ENCODE measurements around the gene ZNF217.

DNA sequence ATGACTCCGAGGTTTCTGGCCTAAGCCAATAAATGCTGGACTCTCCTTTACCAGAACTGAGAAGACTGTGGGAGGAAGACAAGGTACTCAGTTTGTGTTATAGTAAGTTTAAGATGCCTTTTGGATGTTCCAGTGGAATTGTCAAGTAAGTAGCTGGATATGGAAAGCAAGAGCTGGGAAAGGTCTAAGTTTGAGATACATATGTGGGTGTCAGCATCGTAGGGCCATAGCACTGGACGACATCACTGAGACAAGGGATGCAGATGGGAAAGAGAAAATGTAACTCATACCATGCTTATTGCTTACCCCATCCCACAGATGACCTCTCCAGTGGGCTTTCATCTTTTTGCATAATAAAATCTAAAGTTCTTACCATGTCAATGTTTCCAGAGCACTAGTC, 45.5 kb upstream of the ZNF217 start:
- TF ChIP-seq, protein P1, sequence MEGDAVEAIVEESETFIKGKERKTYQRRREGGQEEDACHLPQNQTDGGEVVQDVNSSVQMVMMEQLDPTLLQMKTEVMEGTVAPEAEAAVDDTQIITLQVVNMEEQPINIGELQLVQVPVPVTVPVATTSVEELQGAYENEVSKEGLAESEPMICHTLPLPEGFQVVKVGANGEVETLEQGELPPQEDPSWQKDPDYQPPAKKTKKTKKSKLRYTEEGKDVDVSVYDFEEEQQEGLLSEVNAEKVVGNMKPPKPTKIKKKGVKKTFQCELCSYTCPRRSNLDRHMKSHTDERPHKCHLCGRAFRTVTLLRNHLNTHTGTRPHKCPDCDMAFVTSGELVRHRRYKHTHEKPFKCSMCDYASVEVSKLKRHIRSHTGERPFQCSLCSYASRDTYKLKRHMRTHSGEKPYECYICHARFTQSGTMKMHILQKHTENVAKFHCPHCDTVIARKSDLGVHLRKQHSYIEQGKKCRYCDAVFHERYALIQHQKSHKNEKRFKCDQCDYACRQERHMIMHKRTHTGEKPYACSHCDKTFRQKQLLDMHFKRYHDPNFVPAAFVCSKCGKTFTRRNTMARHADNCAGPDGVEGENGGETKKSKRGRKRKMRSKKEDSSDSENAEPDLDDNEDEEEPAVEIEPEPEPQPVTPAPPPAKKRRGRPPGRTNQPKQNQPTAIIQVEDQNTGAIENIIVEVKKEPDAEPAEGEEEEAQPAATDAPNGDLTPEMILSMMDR (IDR thresholded peaks at IDR 0.05): no peak
- TF ChIP-seq, protein P2, sequence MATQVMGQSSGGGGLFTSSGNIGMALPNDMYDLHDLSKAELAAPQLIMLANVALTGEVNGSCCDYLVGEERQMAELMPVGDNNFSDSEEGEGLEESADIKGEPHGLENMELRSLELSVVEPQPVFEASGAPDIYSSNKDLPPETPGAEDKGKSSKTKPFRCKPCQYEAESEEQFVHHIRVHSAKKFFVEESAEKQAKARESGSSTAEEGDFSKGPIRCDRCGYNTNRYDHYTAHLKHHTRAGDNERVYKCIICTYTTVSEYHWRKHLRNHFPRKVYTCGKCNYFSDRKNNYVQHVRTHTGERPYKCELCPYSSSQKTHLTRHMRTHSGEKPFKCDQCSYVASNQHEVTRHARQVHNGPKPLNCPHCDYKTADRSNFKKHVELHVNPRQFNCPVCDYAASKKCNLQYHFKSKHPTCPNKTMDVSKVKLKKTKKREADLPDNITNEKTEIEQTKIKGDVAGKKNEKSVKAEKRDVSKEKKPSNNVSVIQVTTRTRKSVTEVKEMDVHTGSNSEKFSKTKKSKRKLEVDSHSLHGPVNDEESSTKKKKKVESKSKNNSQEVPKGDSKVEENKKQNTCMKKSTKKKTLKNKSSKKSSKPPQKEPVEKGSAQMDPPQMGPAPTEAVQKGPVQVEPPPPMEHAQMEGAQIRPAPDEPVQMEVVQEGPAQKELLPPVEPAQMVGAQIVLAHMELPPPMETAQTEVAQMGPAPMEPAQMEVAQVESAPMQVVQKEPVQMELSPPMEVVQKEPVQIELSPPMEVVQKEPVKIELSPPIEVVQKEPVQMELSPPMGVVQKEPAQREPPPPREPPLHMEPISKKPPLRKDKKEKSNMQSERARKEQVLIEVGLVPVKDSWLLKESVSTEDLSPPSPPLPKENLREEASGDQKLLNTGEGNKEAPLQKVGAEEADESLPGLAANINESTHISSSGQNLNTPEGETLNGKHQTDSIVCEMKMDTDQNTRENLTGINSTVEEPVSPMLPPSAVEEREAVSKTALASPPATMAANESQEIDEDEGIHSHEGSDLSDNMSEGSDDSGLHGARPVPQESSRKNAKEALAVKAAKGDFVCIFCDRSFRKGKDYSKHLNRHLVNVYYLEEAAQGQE (IDR thresholded peaks at IDR 0.05; ENCODE audit: insufficient read depth in 1 of 2, low read depth in 2 of 2, low read length in 1 of 2): no peak
- TF ChIP-seq SIN3A (IDR thresholded peaks at IDR 0.05; ENCODE audit: borderline replicate concordance, insufficient read depth, low read depth, low read length): no peak
